NB4 (cell line): ENCODE results near the gene KLRF2.
"Not testable (repeated sequence)": the region's sequence is repeated elsewhere in the genome, so short reads cannot be mapped to it uniquely, and the experiment has no call there.

ENCODE experiments used
- DNase-seq: peaks from one replicate; pipeline ENCODE4 v3.0.0; 2010; ENCODE audit warnings: low read depth
- H3K4me3 ChIP-seq: one replicate; pipeline ENCODE4 v1.5.1; 2011; ENCODE audit warnings: mild to moderate bottlenecking, low read depth, low read length, moderate library complexity
- CTCF ChIP-seq: IDR thresholded peaks from one replicate; pipeline ENCODE4 v1.5.1; 2012; ENCODE audit warnings: low read depth, low read length
- MAX ChIP-seq: IDR thresholded peaks from 2 replicates; pipeline ENCODE4 v1.6.1; 2011; ENCODE audit warnings: low read depth, low read length
- MYC ChIP-seq: IDR thresholded peaks from 2 replicates; pipeline ENCODE4 v1.6.1; 2011; ENCODE audit warnings: low read depth, low read length
- POLR2A ChIP-seq: IDR thresholded peaks from 2 replicates; pipeline ENCODE4 v1.6.1; 2011; ENCODE audit warnings: mild to moderate bottlenecking; ENCODE audit not compliant: insufficient read length; ENCODE audit errors: extremely low read depth

KLRF2 gene

GRCh38 chr12:9872162-9872561 is 9.1 kb upstream of the KLRF2 start:
- H3K4me3 ChIP-seq, result no peak overlapping the region
- no peak for DNase-seq
- TF ChIP-seq MYC, result no peak
- no peak for TF ChIP-seq CTCF
- TF ChIP-seq POLR2A, result no peak
- TF ChIP-seq MAX, result no peak

GRCh38 chr12:9872742-9873141 is 8.5 kb upstream of the KLRF2 start:
- DNase-seq, result no peak
- H3K4me3 ChIP-seq, result no peak overlapping the region

GRCh38 chr12:9876120-9876519 is 5.2 kb upstream of the KLRF2 start:
- not testable (repeated sequence) for H3K4me3 ChIP-seq, DNase-seq

More at GRCh38 chr12:9872742-9873141, 8.5 kb upstream of the KLRF2 start:
- TF ChIP-seq POLR2A, result no peak
- no peak for TF ChIP-seq MYC
- no peak for TF ChIP-seq MAX
- TF ChIP-seq CTCF, result no peak

GRCh38 chr12:9880532-9881078 is 684 bp upstream of the KLRF2 start:
- TF ChIP-seq POLR2A (no peak), MAX (no peak), CTCF (no peak), MYC (no peak)
- no peak for DNase-seq

GRCh38 chr12:9881988-9882387 is 699 bp downstream of the KLRF2 start:
- DNase-seq, result no peak
- no peak for TF ChIP-seq CTCF
- no peak for TF ChIP-seq POLR2A
- no peak overlapping the region for H3K4me3 ChIP-seq

More at GRCh38 chr12:9880532-9881078, 684 bp upstream of the KLRF2 start:
- no peak overlapping the region for H3K4me3 ChIP-seq

- no peak for DNase-seq
- TF ChIP-seq POLR2A (no peak), MYC (no peak), CTCF (no peak), MAX (no peak)
- no peak overlapping the region for H3K4me3 ChIP-seq
Measured at GRCh38 chr12:9883175-9883574, 1.9 kb downstream of the KLRF2 start.
